Smooth muscle cell (in vitro differentiated cells): ENCODE measurements around the gene CCL21. TPM values are rescaled to one million over a fixed set of nuclear protein-coding genes. Genes with fewer than 3 reads are reported as not detected.
A peak's percentile ranks its signal among the peaks of the same experiment; 100 is the strongest.

Experiments used
- DNase-seq: peaks from one replicate; lab custom pipeline; 2025; ENCODE audit not compliant: unreplicated experiment; lab: John Stamatoyannopoulos, UW
- H2AFZ ChIP-seq: fragments of 200-600 bp; sonication (generic); 2 replicates; pipeline ENCODE4 v1.6.0; 2016; ENCODE audit warnings: antibody characterized with exemption, low read depth, mild to moderate bottlenecking
- H3F3A ChIP-seq: fragments of 200-600 bp; sonication (generic); 2 replicates; pipeline ENCODE4 v1.6.0; 2017; ENCODE audit warnings: antibody characterized with exemption, low read depth
- H3K27ac ChIP-seq: fragments of 200-600 bp; sonication (generic); 2 replicates; pipeline ENCODE4 v1.5.1; 2016; ENCODE audit warnings: low read depth, mild to moderate bottlenecking
- H3K27me3 ChIP-seq: fragments of 200-600 bp; sonication (generic); 2 replicates; pipeline ENCODE4 v1.6.1; 2016; ENCODE audit warnings: low read depth, mild to moderate bottlenecking
- H3K36me3 ChIP-seq: fragments of 200-600 bp; sonication (generic); 2 replicates; pipeline ENCODE4 v1.5.1; 2016; ENCODE audit warnings: low read depth
- H3K4me1 ChIP-seq: fragments of 200-600 bp; sonication (generic); 2 replicates; pipeline ENCODE4 v1.5.1; 2016; ENCODE audit warnings: low read depth
- H3K4me2 ChIP-seq: fragments of 200-600 bp; sonication (generic); 2 replicates; pipeline ENCODE4 v1.6.0; 2016; ENCODE audit warnings: mild to moderate bottlenecking
- H3K4me3 ChIP-seq: fragments of 200-600 bp; sonication (generic); 2 replicates; pipeline ENCODE4 v1.5.1; 2016; ENCODE audit warnings: mild to moderate bottlenecking
- H3K79me2 ChIP-seq: fragments of 200-600 bp; sonication (generic); 2 replicates; pipeline ENCODE4 v1.6.0; 2016; ENCODE audit warnings: low read depth, mild to moderate bottlenecking
- H3K9ac ChIP-seq: fragments of 200-600 bp; sonication (generic); 2 replicates; pipeline ENCODE4 v1.6.0; 2016; ENCODE audit warnings: low read depth
- H3K9me3 ChIP-seq: fragments of 200-600 bp; sonication (generic); replicated peaks from 2 replicates; pipeline ENCODE4 v1.5.1; 2016; ENCODE audit warnings: low read depth
- H4K20me1 ChIP-seq: fragments of 200-600 bp; sonication (generic); 2 replicates; pipeline ENCODE4 v1.6.0; 2016; ENCODE audit warnings: low read depth
- WGBS: methylation state at CpG from one replicate; pipeline ENCODE4 v1.1.7; 2016; ENCODE audit warnings: low lambda C conversion rate; 5-methylcytosine and 5-hydroxymethylcytosine counted together
- polyA plus RNA-seq: library from polyadenylated mRNA; unstranded; fragments of >200 nt; fragmentation: Nextera tagmentation; extraction: Ambion mirVana; gene quantifications from 2 replicates; pipeline ENCODE4 v1.2.1, GENCODE V29; 2016
- total RNA-seq: library from RNA; depleted of rRNA; stranded (reverse); fragments of >200 nt; gene quantifications from 2 replicates; pipeline ENCODE4 v1.2.3, GENCODE V29; 2014
- TF ChIP-seq, protein P1 (sequence below): fragments of 200-600 bp; sonication (generic); IDR thresholded peaks from 2 replicates; pipeline ENCODE4 v1.5.1; 2017; ENCODE audit warnings: borderline replicate concordance, mild to moderate bottlenecking, antibody characterized with exemption; ENCODE audit not compliant: insufficient read depth, poor library complexity, severe bottlenecking

The CCL21 gene
- total and polyA plus RNA-seq, 2 experiments from 2014 or later = not detected

DNA sequence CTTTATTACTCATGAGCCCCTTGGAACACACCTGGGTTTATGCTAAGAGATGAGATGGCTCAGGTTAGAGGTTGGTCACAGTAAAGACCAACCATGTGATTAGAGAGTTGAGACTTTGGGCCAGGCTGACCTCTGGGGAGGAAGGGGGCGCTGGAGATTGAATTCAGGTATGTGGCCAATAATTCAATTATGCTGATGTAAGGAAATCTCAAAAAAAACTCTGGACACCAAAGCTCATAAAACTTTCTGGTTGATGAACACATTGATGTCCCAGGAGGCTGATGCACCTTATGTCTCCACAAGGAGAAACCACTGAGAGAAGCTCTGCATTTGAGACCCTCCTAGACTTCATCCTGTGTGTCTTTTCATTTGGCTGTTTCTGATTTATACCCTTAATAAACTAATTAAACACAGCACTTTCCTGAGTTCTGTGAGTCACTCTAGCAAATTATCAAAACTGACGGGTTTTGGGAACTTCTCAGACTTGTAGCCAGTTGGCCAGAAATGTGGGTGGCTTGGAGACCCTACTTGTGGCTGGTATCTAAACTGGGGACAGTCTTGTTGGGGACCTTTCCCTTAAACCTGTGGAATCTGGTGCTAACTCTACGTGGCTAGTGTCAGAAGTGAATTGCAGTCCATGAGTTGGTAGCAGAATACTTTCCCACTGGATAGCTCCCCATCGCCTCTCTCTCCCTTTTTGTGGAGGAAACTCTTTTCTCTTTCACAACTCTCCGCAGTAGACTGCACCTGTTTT is 40.0 kb downstream of the CCL21 start:
- H2AFZ ChIP-seq = no peak overlapping the region
- no peaks in the 10 kb centered on the region for H3K27me3 ChIP-seq
- TF ChIP-seq, protein P1, sequence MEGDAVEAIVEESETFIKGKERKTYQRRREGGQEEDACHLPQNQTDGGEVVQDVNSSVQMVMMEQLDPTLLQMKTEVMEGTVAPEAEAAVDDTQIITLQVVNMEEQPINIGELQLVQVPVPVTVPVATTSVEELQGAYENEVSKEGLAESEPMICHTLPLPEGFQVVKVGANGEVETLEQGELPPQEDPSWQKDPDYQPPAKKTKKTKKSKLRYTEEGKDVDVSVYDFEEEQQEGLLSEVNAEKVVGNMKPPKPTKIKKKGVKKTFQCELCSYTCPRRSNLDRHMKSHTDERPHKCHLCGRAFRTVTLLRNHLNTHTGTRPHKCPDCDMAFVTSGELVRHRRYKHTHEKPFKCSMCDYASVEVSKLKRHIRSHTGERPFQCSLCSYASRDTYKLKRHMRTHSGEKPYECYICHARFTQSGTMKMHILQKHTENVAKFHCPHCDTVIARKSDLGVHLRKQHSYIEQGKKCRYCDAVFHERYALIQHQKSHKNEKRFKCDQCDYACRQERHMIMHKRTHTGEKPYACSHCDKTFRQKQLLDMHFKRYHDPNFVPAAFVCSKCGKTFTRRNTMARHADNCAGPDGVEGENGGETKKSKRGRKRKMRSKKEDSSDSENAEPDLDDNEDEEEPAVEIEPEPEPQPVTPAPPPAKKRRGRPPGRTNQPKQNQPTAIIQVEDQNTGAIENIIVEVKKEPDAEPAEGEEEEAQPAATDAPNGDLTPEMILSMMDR = no peak
- no peaks in the 10 kb centered on the region for H4K20me1 ChIP-seq
- H3K4me1 ChIP-seq = peaks cover 5% of the 10 kb centered on the region
- H3F3A ChIP-seq = peaks cover 3% of the 10 kb centered on the region
- no peak for DNase-seq
- no peak overlapping the region for H3K4me3 ChIP-seq
- H3K9ac ChIP-seq = no peak overlapping the region
- H3K36me3 ChIP-seq = no peaks in the 10 kb centered on the region
- no peak overlapping the region for H3K4me2 ChIP-seq
- no peaks in the 10 kb centered on the region for H3K9me3 ChIP-seq
- WGBS = 95% methylated on average over 5 of the region's 5 CpGs
- no peak overlapping the region for H3K27ac ChIP-seq
- H3K79me2 ChIP-seq = peaks cover 5% of the 10 kb centered on the region

- WGBS = 2% methylated on average over 29 of the region's 55 CpGs
Observed at GRCh38 chr9:34665381-34666250, 44.3 kb downstream of the CCL21 start.

GRCh38 chr9:34665067-34665380 is 44.9 kb downstream of the CCL21 start:
- H3K4me1 ChIP-seq = peaks cover 10% of the 10 kb centered on the region
- peaks cover 5% of the 10 kb centered on the region for H3K79me2 ChIP-seq
- no peaks in the 10 kb centered on the region for H4K20me1 ChIP-seq
- H3K4me3 ChIP-seq = peak overlapping the region; percentile 74
- under 1% methylated on average over 26 of the region's 26 CpGs for WGBS
- H3K27me3 ChIP-seq = no peaks in the 10 kb centered on the region
- no peak overlapping the region for H2AFZ ChIP-seq
- TF ChIP-seq, protein P1 = no peak
- H3K36me3 ChIP-seq = no peaks in the 10 kb centered on the region
- no peak for DNase-seq
- peak overlapping the region; percentile 86 for H3K4me2 ChIP-seq
- H3F3A ChIP-seq = peaks cover 8% of the 10 kb centered on the region
- H3K9me3 ChIP-seq = no peaks in the 10 kb centered on the region
- peak overlapping the region; percentile 64 for H3K27ac ChIP-seq
- peak overlapping the region; percentile 18 for H3K9ac ChIP-seq

More at GRCh38 chr9:34665381-34666250, 44.3 kb downstream of the CCL21 start:
- H3K9ac ChIP-seq = peak overlapping the region; percentile 89
- peaks cover 5% of the 10 kb centered on the region for H3K79me2 ChIP-seq
- TF ChIP-seq, protein P1 = no peak
- peaks cover 10% of the 10 kb centered on the region for H3K4me1 ChIP-seq
- peak overlapping the region; percentile 74 for H3K4me3 ChIP-seq
- H3K4me2 ChIP-seq = peak overlapping the region; percentile 86
- peak overlapping the region; percentile 56 for H2AFZ ChIP-seq
- H3K27ac ChIP-seq = peak overlapping the region; percentile 93
- H3K27me3 ChIP-seq = no peaks in the 10 kb centered on the region
- DNase-seq = peak; percentile 84
- no peaks in the 10 kb centered on the region for H4K20me1 ChIP-seq
- no peaks in the 10 kb centered on the region for H3K9me3 ChIP-seq
- no peaks in the 10 kb centered on the region for H3K36me3 ChIP-seq
- H3F3A ChIP-seq = peaks cover 8% of the 10 kb centered on the region
